Spleen (tissue), 11 donors: ENCODE data around the gene HMCN1. TPM values are rescaled to one million over a fixed set of nuclear protein-coding genes. Genes with fewer than 3 reads are reported as not detected.

Experiments
- DNase-seq: peaks from one replicate; pipeline ENCODE4 v3.0.0-alpha.2; 2020
- H3K27ac ChIP-seq, 8 donors: fragments of 200-600 bp; sonication (generic) in 7 of 8; 1 replicate in 4 of 8; 2 replicates in 4 of 8; pipeline versions ENCODE4 v1.5.0 to v1.8.0; 2016 to 2021; ENCODE audit warnings: inconsistent platforms in 4 of 8, mild to moderate bottlenecking in 4 of 8, moderate library complexity in 1 of 8
- H3K27me3 ChIP-seq, 7 donors: fragments of 200-600 bp; sonication (generic) in 6 of 7; replicated peaks in 1 of 7; 1 replicate in 4 of 7; 2 replicates in 3 of 7; pipeline versions ENCODE4 v1.5.0 to v1.8.0; 2016 to 2021; ENCODE audit warnings: inconsistent platforms in 3 of 7, mild to moderate bottlenecking in 1 of 7
- H3K36me3 ChIP-seq, 6 donors: fragments of 200-600 bp; sonication (generic) in 5 of 6; 1 replicate in 4 of 6; 2 replicates in 2 of 6; pipeline versions ENCODE4 v1.5.0 to v1.8.0; 2016 to 2021; ENCODE audit warnings: inconsistent platforms in 2 of 6
- H3K4me1 ChIP-seq, 6 donors: fragments of 200-600 bp; sonication (generic) in 5 of 6; 1 replicate in 3 of 6; 2 replicates in 3 of 6; pipeline versions ENCODE4 v1.5.0 to v1.8.0; 2016 to 2021; ENCODE audit warnings: inconsistent platforms in 3 of 6
- H3K4me3 ChIP-seq, 8 donors: fragments of 200-600 bp; sonication (generic) in 7 of 8; 1 replicate in 4 of 8; 2 replicates in 4 of 8; pipeline versions ENCODE4 v1.5.0 to v1.8.0; 2016 to 2021; ENCODE audit warnings: inconsistent platforms in 4 of 8, mild to moderate bottlenecking in 4 of 8, moderate library complexity in 2 of 8
- H3K9me3 ChIP-seq, 8 donors: fragments of 200-600 bp; sonication (generic) in 7 of 8; 1 replicate in 4 of 8; 2 replicates in 4 of 8; pipeline versions ENCODE4 v1.5.0 to v1.8.0; 2016 to 2021; ENCODE audit warnings: inconsistent platforms in 4 of 8
- CTCF ChIP-seq, 11 experiments: fragments of 200-600 bp in 7 of 11; fragments of 450-650 bp in 4 of 11; sonication (generic) in 4 of 11; IDR thresholded peaks in 8 of 11; conservative IDR thresholded peaks in 3 of 11; 1 replicate in 7 of 11; 2 replicates in 4 of 11; pipeline versions ENCODE4 v1.4.0 to v1.8.0; 2016 to 2021; ENCODE audit warnings: antibody characterized with exemption in 11 of 11, inconsistent platforms in 4 of 11, mild to moderate bottlenecking in 1 of 11
- POLR2A ChIP-seq, 3 donors: fragments of 450-650 bp; IDR thresholded peaks; one replicate each; pipeline ENCODE4 v1.5.1; 2017; ENCODE audit warnings: antibody characterized with exemption in 3 of 3, mild to moderate bottlenecking in 1 of 3
- POLR2AphosphoS5 ChIP-seq, 3 donors: sonication (generic); formaldehyde crosslinking; IDR thresholded peaks; one replicate each; pipeline ENCODE4 v1.5.1; 2017; ENCODE audit warnings: antibody characterized with exemption in 3 of 3
- WGBS, 5 donors: extraction: QIAGEN DNeasy Blood & Tissue Kit in 3 of 5; methylation state at CpG; one replicate each; pipeline versions ENCODE4 v1.1.5 to v1.1.7; 2013 to 2018; 5-methylcytosine and 5-hydroxymethylcytosine counted together
- intact Hi-C: fragments of 100-400 bp; cut with DNase I; formaldehyde crosslinking; loops from one replicate; pipeline ENCODE4 v1.15.0; 2023; ENCODE audit warnings: low total_unique reads
- polyA plus RNA-seq, 3 donors: library from polyadenylated mRNA; stranded (reverse); fragments of 200-250 nt; gene quantifications; one replicate each; pipeline ENCODE4 v1.2.1, GENCODE V29; 2013
- total RNA-seq, 7 donors: library from RNA; depleted of rRNA in 3 of 7; stranded (reverse); fragments of >200 nt in 3 of 7; fragmentation: NEBNext Ultra II Directional in 4 of 7; extraction: Animal tissue kit (Norgen Biotek cat#: 25700) in 4 of 7; gene quantifications; one replicate each; pipeline versions ENCODE4 v1.1.0 to v1.2.1, GENCODE V29; 2016 to 2021
- donor health status: healthy with polysubstance abuse.
- donor health status: DM: no; HTN: no; CAD: no; lungs with moderate emphysema.
- donor health status: DM: no; HTN: no; CAD: no.
- donor health status: Bipolar disorder and iron deficiency.
- donor health status: healthy.
- donor health status: DM: no; HTN: no; CAD: no.
- donor health status: DM: yes; HTN: yes; CAD: no.

The HMCN1 gene
- total and polyA plus RNA-seq, 10 donors, result 1.2 to 28.8 (median 19.9) TPM

- Histone ChIP-seq H3K4me3 (no peak overlapping the region), H3K27ac (no peak overlapping the region), H3K4me1 (no peaks in the 10 kb centered on the region), H3K27me3 (no peaks in the 10 kb centered on the region), H3K36me3 (no peaks in the 10 kb centered on the region), H3K9me3 (no peaks in the 10 kb centered on the region)
- intact Hi-C loops, result no loop called here
- no peak for TF ChIP-seq POLR2AphosphoS5 (IDR thresholded peaks at IDR 0.05)
- no peak for TF ChIP-seq CTCF (IDR thresholded peaks at IDR 0.05 in 8 of 11, conservative IDR thresholded peaks at IDR 0.05 in 3 of 11)
- TF ChIP-seq POLR2A (IDR thresholded peaks at IDR 0.05), result no peak
- DNase-seq, result no peak
- 67 to 86% (median 82%) methylated on average over 1 of the region's 1 CpG for WGBS, 5 donors
These were observed 309.1 kb downstream of the HMCN1 start for GRCh38 chr1:186043296-186043695.

GRCh38 chr1:186044079-186044685 is 310.0 kb downstream of the HMCN1 start:
- no peaks in the 10 kb centered on the region for H3K9me3 ChIP-seq
- H3K27ac ChIP-seq, result no peak overlapping the region
- 48 to 70% (median 60%) methylated on average over 3 of the region's 3 CpGs for WGBS, 5 donors
- TF ChIP-seq CTCF (IDR thresholded peaks at IDR 0.05 in 8 of 11, conservative IDR thresholded peaks at IDR 0.05 in 3 of 11), result no peak
- TF ChIP-seq POLR2AphosphoS5 (IDR thresholded peaks at IDR 0.05), result no peak
- no peak for TF ChIP-seq POLR2A (IDR thresholded peaks at IDR 0.05)
- no peaks in the 10 kb centered on the region for H3K36me3 ChIP-seq
- no peak for DNase-seq
- H3K4me1 ChIP-seq, result no peaks in the 10 kb centered on the region
- intact Hi-C loops, result no loop called here
- H3K4me3 ChIP-seq, result no peak overlapping the region
- no peaks in the 10 kb centered on the region for H3K27me3 ChIP-seq

GRCh38 chr1:186046437-186047211 is 312.4 kb downstream of the HMCN1 start:
- no peak for DNase-seq
- H3K4me3 ChIP-seq, result no peak overlapping the region
- TF ChIP-seq POLR2AphosphoS5 (IDR thresholded peaks at IDR 0.05) (no peak), CTCF (IDR thresholded peaks at IDR 0.05 in 8 of 11, conservative IDR thresholded peaks at IDR 0.05 in 3 of 11) (no peak), POLR2A (IDR thresholded peaks at IDR 0.05) (no peak)
- no peaks in the 10 kb centered on the region for H3K4me1 ChIP-seq
- WGBS, 5 donors, result 85 to 94% (median 93%) methylated on average over 4 of the region's 4 CpGs
- intact Hi-C loops, result no loop called here
- no peaks in the 10 kb centered on the region for H3K36me3 ChIP-seq
- no peak overlapping the region for H3K27ac ChIP-seq
- no peaks in the 10 kb centered on the region for H3K27me3 ChIP-seq
- H3K9me3 ChIP-seq, result no peaks in the 10 kb centered on the region

GRCh38 chr1:186050360-186050759 is 316.2 kb downstream of the HMCN1 start:
- Histone ChIP-seq H3K27me3 (no peaks in the 10 kb centered on the region), H3K4me1 (no peaks in the 10 kb centered on the region), H3K9me3 (no peaks in the 10 kb centered on the region), H3K36me3 (peaks cover 0 to 1% (median 0%) of the 10 kb centered on the region in 6 donors), H3K27ac (no peak overlapping the region), H3K4me3 (no peak overlapping the region)
- TF ChIP-seq POLR2A (IDR thresholded peaks at IDR 0.05) (no peak), CTCF (IDR thresholded peaks at IDR 0.05 in 8 of 11, conservative IDR thresholded peaks at IDR 0.05 in 3 of 11) (no peak), POLR2AphosphoS5 (IDR thresholded peaks at IDR 0.05) (no peak)
- intact Hi-C loops, result no loop called here
- DNase-seq, result no peak
- 83 to 89% (median 86%) methylated on average over 3 of the region's 3 CpGs for WGBS, 5 donors
